ENCODE data around the gene FAM180A.

The FAM180A gene

DNA sequence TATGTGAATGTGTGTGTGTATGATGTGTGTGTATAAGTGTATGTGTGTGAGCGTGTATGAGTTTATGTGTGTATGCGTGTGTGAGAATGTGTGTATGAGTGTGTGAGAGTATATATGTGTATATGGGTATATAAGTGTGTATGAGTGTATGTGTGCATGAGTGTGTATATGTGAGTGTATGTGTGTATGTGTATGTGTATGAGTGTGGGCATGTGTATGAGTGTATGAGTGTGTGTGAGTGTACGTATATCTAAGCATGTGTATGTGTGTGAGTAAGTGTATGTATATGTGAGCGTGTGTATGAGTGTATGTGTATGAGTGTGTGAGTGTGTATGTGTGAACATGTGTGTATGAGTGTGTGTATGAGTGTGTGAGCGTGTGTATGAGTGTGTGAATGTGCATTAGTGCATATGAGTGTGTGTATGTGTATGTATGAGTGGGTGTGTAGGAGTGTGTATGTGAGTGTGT, 33.5 kb downstream of the FAM180A start:
- no peak overlapping the region for H3K27ac ChIP-seq
- TF ChIP-seq, protein P1, sequence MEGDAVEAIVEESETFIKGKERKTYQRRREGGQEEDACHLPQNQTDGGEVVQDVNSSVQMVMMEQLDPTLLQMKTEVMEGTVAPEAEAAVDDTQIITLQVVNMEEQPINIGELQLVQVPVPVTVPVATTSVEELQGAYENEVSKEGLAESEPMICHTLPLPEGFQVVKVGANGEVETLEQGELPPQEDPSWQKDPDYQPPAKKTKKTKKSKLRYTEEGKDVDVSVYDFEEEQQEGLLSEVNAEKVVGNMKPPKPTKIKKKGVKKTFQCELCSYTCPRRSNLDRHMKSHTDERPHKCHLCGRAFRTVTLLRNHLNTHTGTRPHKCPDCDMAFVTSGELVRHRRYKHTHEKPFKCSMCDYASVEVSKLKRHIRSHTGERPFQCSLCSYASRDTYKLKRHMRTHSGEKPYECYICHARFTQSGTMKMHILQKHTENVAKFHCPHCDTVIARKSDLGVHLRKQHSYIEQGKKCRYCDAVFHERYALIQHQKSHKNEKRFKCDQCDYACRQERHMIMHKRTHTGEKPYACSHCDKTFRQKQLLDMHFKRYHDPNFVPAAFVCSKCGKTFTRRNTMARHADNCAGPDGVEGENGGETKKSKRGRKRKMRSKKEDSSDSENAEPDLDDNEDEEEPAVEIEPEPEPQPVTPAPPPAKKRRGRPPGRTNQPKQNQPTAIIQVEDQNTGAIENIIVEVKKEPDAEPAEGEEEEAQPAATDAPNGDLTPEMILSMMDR (IDR thresholded peaks at IDR 0.05; ENCODE audit: low read depth, low read length, missing control alignments): no peak
- DNase-seq: no peak
- H3K36me3 ChIP-seq (replicated peaks): no peaks in the 10 kb centered on the region
- H3K27me3 ChIP-seq (replicated peaks): no peaks in the 10 kb centered on the region
- in situ Hi-C loops (cut with HindIII; ENCODE audit: low pct_ligation_motif_present, low sequenced_read_pairs): no loop called here
- H3K4me3 ChIP-seq (ENCODE audit: low read depth, low read length): no peak overlapping the region

DNA sequence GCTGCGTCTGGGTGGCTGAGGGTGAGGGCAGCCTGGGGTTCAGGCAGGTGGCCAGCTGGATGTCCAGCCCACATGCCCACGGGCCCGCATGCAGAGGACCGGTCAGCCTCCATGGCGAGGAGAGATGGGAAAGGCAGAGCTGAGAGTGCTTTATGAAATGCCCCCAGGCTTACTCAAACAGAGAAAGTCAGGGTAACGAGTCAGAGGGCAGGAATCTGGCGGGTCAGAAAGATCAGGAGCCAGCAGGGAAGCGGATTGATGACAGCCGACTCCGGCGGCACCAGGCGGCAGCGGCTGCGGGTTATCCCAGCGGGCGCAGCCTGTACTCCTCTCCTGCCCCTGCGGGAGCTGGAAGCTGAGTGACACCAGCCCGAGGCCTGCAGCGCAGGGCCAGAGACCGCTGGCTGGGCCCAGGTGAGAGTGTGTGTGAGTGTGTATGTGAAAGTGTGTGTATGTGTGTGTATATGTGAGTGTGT, 34.0 kb downstream of the FAM180A start:
- in situ Hi-C loops (cut with HindIII; ENCODE audit: low pct_ligation_motif_present, low sequenced_read_pairs): no loop called here
- peak; percentile 58 for DNase-seq
- H3K27ac ChIP-seq: no peak overlapping the region

DNA sequence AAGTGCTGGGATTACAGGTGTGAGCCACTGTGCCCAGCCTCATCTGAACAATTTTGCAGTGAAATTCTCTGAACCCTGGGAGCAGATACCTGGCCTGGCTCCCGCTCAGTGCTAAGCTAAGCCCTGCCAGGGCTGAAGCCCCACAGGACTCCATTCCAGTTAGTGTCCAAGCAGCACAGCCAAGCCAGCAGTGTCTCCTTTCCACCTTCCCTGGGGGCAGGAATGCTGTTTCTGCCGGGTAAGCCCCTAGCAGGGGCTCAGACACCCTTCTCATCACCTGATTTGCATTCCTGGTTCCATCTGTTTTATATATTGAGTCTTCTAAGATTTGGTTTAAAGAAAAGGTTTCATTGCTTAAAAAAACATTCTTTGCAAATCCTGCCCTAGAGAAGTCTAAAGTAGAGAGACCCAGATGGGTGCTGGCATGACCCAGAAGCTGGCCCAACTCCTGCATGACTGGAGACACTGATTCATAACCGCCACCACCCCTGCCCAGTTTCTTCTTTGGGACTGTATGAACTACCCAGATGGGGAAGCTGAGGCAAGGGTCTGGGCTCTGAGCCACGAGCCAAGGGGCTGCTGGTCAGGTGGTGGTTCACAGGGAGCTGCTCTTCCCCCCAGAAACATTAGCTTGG, 34.7 kb downstream of the FAM180A start:
- in situ Hi-C loops (cut with HindIII; ENCODE audit: low pct_ligation_motif_present, low sequenced_read_pairs): no loop called here
- Histone ChIP-seq H3K36me3 (replicated peaks) (no peaks in the 10 kb centered on the region), H3K27ac (no peak overlapping the region), H3K4me3 (ENCODE audit: low read depth, low read length) (no peak overlapping the region), H3K27me3 (replicated peaks) (no peaks in the 10 kb centered on the region)
- DNase-seq: no peak
- TF ChIP-seq, protein P1 (IDR thresholded peaks at IDR 0.05; ENCODE audit: low read depth, low read length, missing control alignments): no peak

More for the DNA sequence above, 34.0 kb downstream of the FAM180A start:
- TF ChIP-seq, protein P1 (IDR thresholded peaks at IDR 0.05; ENCODE audit: low read depth, low read length, missing control alignments): no peak
- Histone ChIP-seq H3K4me3 (ENCODE audit: low read depth, low read length) (no peak overlapping the region), H3K27me3 (replicated peaks) (no peaks in the 10 kb centered on the region), H3K36me3 (replicated peaks) (no peaks in the 10 kb centered on the region)

DNA sequence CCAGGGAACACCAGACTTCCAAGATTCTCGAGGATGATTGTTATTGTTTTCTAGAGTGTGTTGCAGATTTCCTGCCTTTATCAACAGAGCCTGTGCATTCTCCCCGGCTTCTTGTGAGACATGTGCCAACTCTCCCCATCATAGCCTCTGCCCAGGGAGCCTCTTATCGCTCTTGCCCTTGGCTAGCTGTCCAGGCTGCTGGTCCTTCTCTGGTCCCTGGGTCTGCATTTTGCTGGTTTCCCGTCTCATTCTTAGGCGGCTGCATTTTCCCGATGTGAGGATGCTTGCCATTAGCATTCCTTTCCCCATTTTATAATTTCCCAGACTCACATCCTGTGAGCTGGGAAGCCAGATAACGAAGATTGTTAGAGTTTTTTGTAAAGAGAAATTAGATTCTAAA, 35.8 kb downstream of the FAM180A start:
- Histone ChIP-seq H3K36me3 (replicated peaks) (no peaks in the 10 kb centered on the region), H3K27me3 (replicated peaks) (no peaks in the 10 kb centered on the region), H3K4me3 (ENCODE audit: low read depth, low read length) (no peak overlapping the region), H3K27ac (no peak overlapping the region)
- in situ Hi-C loops (cut with HindIII; ENCODE audit: low pct_ligation_motif_present, low sequenced_read_pairs): no loop called here
- DNase-seq: no peak
- TF ChIP-seq, protein P1 (IDR thresholded peaks at IDR 0.05; ENCODE audit: low read depth, low read length, missing control alignments): no peak

DNA sequence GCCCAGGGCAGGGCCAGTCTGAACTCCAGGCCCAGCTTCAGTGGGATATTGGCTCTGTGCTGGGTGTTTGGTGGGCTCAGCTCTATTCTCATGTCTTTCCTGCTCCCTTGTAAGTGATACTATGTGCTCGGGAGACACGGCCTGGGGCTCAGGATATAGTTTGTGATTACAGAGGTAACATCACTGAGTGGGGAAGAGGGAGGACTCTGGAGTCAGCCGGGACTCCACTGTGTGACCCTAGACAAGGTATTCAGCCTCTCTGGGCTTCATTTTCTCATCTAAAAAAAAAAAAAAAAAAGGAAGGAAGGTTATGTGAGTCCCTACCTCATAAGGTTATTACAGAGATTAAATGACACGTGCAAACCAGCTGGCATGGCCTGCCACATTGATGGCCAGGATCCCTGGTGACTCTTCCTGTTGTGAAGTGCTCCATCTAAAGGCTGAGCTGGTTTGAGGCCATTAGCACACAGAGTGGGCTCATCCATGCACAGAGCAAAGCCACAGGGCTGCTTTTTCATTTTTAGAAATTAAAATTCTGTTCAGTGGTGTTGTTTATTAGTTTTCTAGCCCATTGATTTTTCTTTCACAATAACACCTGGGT, 36.3 kb downstream of the FAM180A start:
- TF ChIP-seq, protein P1 (IDR thresholded peaks at IDR 0.05; ENCODE audit: low read depth, low read length, missing control alignments): no peak
- in situ Hi-C loops (cut with HindIII; ENCODE audit: low pct_ligation_motif_present, low sequenced_read_pairs): no loop called here
- H3K27me3 ChIP-seq (replicated peaks): no peaks in the 10 kb centered on the region
- DNase-seq: no peak
- H3K27ac ChIP-seq: no peak overlapping the region
- no peak overlapping the region for H3K4me3 ChIP-seq (ENCODE audit: low read depth, low read length)
- no peaks in the 10 kb centered on the region for H3K36me3 ChIP-seq (replicated peaks)

Data from brain microvascular endothelial cell (primary cell).